Loucy (cell line): ENCODE results near the gene OSBPL9.

ENCODE experiments used
- H2AFZ ChIP-seq: fragments of 200-600 bp; sonication (generic); 2 replicates; pipeline ENCODE4 v1.6.0; 2016; ENCODE audit warnings: antibody characterized with exemption, mild to moderate bottlenecking, low read length, moderate library complexity
- H3F3A ChIP-seq: fragments of 200-600 bp; 2 replicates; pipeline ENCODE4 v1.6.0; 2016; ENCODE audit warnings: antibody characterized with exemption, low read depth, mild to moderate bottlenecking
- H3K27me3 ChIP-seq: fragments of 200-600 bp; sonication (generic); 2 replicates; pipeline ENCODE4 v1.6.1; 2014; ENCODE audit warnings: low read length, mild to moderate bottlenecking; ENCODE audit not compliant: insufficient read depth, poor library complexity, severe bottlenecking
- H3K36me3 ChIP-seq: fragments of 200-600 bp; sonication (generic); 2 replicates; pipeline ENCODE4 v1.6.1; 2016; ENCODE audit warnings: low read length; ENCODE audit not compliant: insufficient read depth
- H3K4me1 ChIP-seq: fragments of 200-600 bp; sonication (generic); 2 replicates; pipeline ENCODE4 v1.5.1; 2014; ENCODE audit warnings: low read length, mild to moderate bottlenecking; ENCODE audit not compliant: insufficient read depth, poor library complexity, severe bottlenecking
- H3K4me2 ChIP-seq: fragments of 200-600 bp; sonication (generic); 2 replicates; pipeline ENCODE4 v1.6.0; 2014; ENCODE audit warnings: antibody characterized with exemption, low read length, low read depth, mild to moderate bottlenecking; ENCODE audit not compliant: poor library complexity, severe bottlenecking
- H3K4me3 ChIP-seq: fragments of 200-600 bp; sonication (generic); 2 replicates; pipeline ENCODE4 v1.5.1; 2014; ENCODE audit warnings: low read length, mild to moderate bottlenecking, mixed read lengths; ENCODE audit not compliant: poor library complexity, severe bottlenecking
- H3K79me2 ChIP-seq: fragments of 200-600 bp; sonication (generic); 2 replicates; pipeline ENCODE4 v1.6.1; 2014; ENCODE audit warnings: low read length; ENCODE audit not compliant: insufficient read depth
- H3K9ac ChIP-seq: fragments of 200-600 bp; sonication (generic); 2 replicates; pipeline ENCODE4 v1.6.0; 2014; ENCODE audit warnings: mild to moderate bottlenecking, low read depth, low read length, moderate library complexity; ENCODE audit not compliant: poor library complexity, severe bottlenecking
- H3K9me2 ChIP-seq: fragments of 200-600 bp; sonication (generic); replicated peaks from 2 replicates; pipeline ENCODE4 v1.6.1; 2016; ENCODE audit warnings: low read depth, low read length, mixed read lengths
- H3K9me3 ChIP-seq: fragments of 200-600 bp; sonication (generic); 2 replicates; pipeline ENCODE4 v1.6.1; 2014; ENCODE audit warnings: mild to moderate bottlenecking, antibody characterized with exemption, low read length, low read depth; ENCODE audit not compliant: insufficient read depth
- H4K20me1 ChIP-seq: fragments of 200-600 bp; sonication (generic); 2 replicates; pipeline ENCODE4 v1.6.0; 2014; ENCODE audit warnings: antibody characterized with exemption, low read length, mild to moderate bottlenecking; ENCODE audit not compliant: insufficient read depth, poor library complexity, severe bottlenecking
- CTCF ChIP-seq: fragments of 200-600 bp; sonication (generic); conservative IDR thresholded peaks from 2 replicates; pipeline ENCODE4 v1.5.1; 2014; ENCODE audit warnings: mild to moderate bottlenecking, antibody characterized with exemption, low read length
- EZH2phosphoT487 ChIP-seq: fragments of 200-600 bp; IDR thresholded peaks from 2 replicates; pipeline ENCODE4 v1.6.1; 2018; ENCODE audit warnings: antibody characterized with exemption, mild to moderate bottlenecking, moderate library complexity, borderline replicate concordance

The OSBPL9 gene

GRCh38 chr1:51689643-51690042 lies 72.8 kb downstream of the OSBPL9 start:
- Histone ChIP-seq H4K20me1 (no peaks in the 10 kb centered on the region), H3K79me2 (peaks cover 32% of the 10 kb centered on the region; the same call in 1 of the 2 replicates), H2AFZ (no peak overlapping the region), H3K4me2 (no peak overlapping the region), H3K9ac (no peak overlapping the region), H3K9me2 (no peaks in the 10 kb centered on the region), H3F3A (no peaks in the 10 kb centered on the region), H3K27me3 (no peaks in the 10 kb centered on the region), H3K4me1 (peaks cover 10% of the 10 kb centered on the region), H3K36me3 (no peaks in the 10 kb centered on the region), H3K9me3 (no peaks in the 10 kb centered on the region), H3K4me3 (no peak overlapping the region)
- TF ChIP-seq EZH2phosphoT487 (no peak), CTCF (no peak)

- no peak overlapping the region for H3K4me2 ChIP-seq
- peaks cover 38% of the 10 kb centered on the region; the same call in 1 of the 2 replicates for H3K79me2 ChIP-seq
- H3K27me3 ChIP-seq: no peaks in the 10 kb centered on the region
- TF ChIP-seq EZH2phosphoT487 (no peak), CTCF (no peak)
- H3K4me3 ChIP-seq: no peak overlapping the region
- no peak overlapping the region for H2AFZ ChIP-seq
- no peaks in the 10 kb centered on the region for H3K36me3 ChIP-seq
- H3K9me2 ChIP-seq: no peaks in the 10 kb centered on the region
- no peaks in the 10 kb centered on the region for H3F3A ChIP-seq
- H3K9ac ChIP-seq: no peak overlapping the region
- H3K9me3 ChIP-seq: no peaks in the 10 kb centered on the region
- no peaks in the 10 kb centered on the region for H4K20me1 ChIP-seq
- H3K4me1 ChIP-seq: peaks cover 10% of the 10 kb centered on the region
These were observed 73.5 kb downstream of the OSBPL9 start for GRCh38 chr1:51690285-51690961.

- H3K36me3 ChIP-seq: no peaks in the 10 kb centered on the region
- H4K20me1 ChIP-seq: no peaks in the 10 kb centered on the region
- H3F3A ChIP-seq: no peaks in the 10 kb centered on the region
- no peaks in the 10 kb centered on the region for H3K9me3 ChIP-seq
- no peak overlapping the region for H2AFZ ChIP-seq
- H3K79me2 ChIP-seq: peaks cover 36% of the 10 kb centered on the region; the same call in 1 of the 2 replicates
- H3K9ac ChIP-seq: no peak overlapping the region
- H3K27me3 ChIP-seq: no peaks in the 10 kb centered on the region
- H3K4me1 ChIP-seq: peaks cover 10% of the 10 kb centered on the region
- H3K4me3 ChIP-seq: no peak overlapping the region
- TF ChIP-seq CTCF: no peak
- no peak for TF ChIP-seq EZH2phosphoT487
- no peak overlapping the region for H3K4me2 ChIP-seq
- no peaks in the 10 kb centered on the region for H3K9me2 ChIP-seq
These were observed 75.0 kb downstream of the OSBPL9 start for GRCh38 chr1:51691920-51692319.
